ENCODE data around the gene HOXD13. TPM values are rescaled to one million over a fixed set of nuclear protein-coding genes. Genes with fewer than 3 reads are reported as not detected.

Gene HOXD13
- total and polyA plus RNA-seq, 2 of the 8 experiments (the other 6 are each of a cell fraction or from before 2014, with no cell fraction given): not detected

DNA sequence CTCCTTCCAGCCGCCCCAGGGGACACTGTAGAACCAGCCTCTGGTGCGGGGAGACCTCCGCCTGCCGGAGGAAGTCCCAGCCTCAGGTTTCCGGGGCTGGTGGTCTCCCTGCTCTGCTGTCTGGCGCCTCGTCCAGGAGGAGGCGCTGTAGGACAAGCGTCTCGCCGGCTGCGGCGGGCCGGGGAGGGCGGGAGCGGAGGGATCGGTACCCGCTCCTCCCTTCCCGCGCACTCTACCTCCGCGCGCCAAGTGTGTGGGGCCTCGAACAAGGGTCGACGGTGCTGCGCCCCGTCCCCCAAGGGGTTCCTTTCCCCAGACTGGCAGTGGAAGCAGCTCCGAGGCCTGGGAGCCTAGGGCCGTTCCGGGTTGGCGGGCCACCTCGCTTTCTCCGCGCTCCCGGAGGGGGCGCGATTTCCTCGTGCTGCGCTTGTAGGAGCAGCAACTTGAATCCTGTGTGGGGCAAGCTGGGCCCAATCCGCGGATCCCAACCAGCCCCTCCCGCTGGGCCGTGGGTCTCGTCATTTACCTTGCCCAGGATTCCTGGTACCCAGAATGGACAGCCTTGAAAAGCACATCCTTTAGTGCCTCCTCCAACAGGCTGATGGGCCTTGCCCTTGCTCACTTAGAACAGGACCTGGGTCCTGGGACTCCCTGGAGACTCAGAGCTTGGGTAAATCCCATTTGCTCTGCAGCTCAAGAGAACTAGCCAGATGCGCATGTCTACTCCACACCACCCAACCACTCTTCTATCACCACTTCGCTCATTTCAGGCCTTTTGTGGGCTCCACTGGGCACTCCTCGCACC, 48.2 kb downstream of the HOXD13 start (continued):
- TF ChIP-seq EZH2 (IDR thresholded peaks at IDR 0.05; ENCODE audit: low read depth, low read length, severe bottlenecking) (peak; percentile 30), GTF2F1 (IDR thresholded peaks at IDR 0.05; ENCODE audit: borderline replicate concordance, low read depth, low read length) (no peak), POU5F1 (IDR thresholded peaks at IDR 0.05; ENCODE audit: low read depth, low read length) (no peak), MAFK (IDR thresholded peaks at IDR 0.05; ENCODE audit: low read depth, low read length) (no peak; the same call in 1 of the 2 replicates), BRCA1 (IDR thresholded peaks at IDR 0.05; ENCODE audit: low read depth, low read length) (no peak)
- TF ChIP-seq, protein P1, sequence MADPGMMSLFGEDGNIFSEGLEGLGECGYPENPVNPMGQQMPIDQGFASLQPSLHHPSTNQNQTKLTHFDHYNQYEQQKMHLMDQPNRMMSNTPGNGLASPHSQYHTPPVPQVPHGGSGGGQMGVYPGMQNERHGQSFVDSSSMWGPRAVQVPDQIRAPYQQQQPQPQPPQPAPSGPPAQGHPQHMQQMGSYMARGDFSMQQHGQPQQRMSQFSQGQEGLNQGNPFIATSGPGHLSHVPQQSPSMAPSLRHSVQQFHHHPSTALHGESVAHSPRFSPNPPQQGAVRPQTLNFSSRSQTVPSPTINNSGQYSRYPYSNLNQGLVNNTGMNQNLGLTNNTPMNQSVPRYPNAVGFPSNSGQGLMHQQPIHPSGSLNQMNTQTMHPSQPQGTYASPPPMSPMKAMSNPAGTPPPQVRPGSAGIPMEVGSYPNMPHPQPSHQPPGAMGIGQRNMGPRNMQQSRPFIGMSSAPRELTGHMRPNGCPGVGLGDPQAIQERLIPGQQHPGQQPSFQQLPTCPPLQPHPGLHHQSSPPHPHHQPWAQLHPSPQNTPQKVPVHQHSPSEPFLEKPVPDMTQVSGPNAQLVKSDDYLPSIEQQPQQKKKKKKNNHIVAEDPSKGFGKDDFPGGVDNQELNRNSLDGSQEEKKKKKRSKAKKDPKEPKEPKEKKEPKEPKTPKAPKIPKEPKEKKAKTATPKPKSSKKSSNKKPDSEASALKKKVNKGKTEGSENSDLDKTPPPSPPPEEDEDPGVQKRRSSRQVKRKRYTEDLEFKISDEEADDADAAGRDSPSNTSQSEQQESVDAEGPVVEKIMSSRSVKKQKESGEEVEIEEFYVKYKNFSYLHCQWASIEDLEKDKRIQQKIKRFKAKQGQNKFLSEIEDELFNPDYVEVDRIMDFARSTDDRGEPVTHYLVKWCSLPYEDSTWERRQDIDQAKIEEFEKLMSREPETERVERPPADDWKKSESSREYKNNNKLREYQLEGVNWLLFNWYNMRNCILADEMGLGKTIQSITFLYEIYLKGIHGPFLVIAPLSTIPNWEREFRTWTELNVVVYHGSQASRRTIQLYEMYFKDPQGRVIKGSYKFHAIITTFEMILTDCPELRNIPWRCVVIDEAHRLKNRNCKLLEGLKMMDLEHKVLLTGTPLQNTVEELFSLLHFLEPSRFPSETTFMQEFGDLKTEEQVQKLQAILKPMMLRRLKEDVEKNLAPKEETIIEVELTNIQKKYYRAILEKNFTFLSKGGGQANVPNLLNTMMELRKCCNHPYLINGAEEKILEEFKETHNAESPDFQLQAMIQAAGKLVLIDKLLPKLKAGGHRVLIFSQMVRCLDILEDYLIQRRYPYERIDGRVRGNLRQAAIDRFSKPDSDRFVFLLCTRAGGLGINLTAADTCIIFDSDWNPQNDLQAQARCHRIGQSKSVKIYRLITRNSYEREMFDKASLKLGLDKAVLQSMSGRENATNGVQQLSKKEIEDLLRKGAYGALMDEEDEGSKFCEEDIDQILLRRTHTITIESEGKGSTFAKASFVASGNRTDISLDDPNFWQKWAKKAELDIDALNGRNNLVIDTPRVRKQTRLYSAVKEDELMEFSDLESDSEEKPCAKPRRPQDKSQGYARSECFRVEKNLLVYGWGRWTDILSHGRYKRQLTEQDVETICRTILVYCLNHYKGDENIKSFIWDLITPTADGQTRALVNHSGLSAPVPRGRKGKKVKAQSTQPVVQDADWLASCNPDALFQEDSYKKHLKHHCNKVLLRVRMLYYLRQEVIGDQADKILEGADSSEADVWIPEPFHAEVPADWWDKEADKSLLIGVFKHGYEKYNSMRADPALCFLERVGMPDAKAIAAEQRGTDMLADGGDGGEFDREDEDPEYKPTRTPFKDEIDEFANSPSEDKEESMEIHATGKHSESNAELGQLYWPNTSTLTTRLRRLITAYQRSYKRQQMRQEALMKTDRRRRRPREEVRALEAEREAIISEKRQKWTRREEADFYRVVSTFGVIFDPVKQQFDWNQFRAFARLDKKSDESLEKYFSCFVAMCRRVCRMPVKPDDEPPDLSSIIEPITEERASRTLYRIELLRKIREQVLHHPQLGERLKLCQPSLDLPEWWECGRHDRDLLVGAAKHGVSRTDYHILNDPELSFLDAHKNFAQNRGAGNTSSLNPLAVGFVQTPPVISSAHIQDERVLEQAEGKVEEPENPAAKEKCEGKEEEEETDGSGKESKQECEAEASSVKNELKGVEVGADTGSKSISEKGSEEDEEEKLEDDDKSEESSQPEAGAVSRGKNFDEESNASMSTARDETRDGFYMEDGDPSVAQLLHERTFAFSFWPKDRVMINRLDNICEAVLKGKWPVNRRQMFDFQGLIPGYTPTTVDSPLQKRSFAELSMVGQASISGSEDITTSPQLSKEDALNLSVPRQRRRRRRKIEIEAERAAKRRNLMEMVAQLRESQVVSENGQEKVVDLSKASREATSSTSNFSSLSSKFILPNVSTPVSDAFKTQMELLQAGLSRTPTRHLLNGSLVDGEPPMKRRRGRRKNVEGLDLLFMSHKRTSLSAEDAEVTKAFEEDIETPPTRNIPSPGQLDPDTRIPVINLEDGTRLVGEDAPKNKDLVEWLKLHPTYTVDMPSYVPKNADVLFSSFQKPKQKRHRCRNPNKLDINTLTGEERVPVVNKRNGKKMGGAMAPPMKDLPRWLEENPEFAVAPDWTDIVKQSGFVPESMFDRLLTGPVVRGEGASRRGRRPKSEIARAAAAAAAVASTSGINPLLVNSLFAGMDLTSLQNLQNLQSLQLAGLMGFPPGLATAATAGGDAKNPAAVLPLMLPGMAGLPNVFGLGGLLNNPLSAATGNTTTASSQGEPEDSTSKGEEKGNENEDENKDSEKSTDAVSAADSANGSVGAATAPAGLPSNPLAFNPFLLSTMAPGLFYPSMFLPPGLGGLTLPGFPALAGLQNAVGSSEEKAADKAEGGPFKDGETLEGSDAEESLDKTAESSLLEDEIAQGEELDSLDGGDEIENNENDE (IDR thresholded peaks at IDR 0.05; ENCODE audit: insufficient replicate concordance, low read length): no peak

Measured in H1 (cell line).